ENCODE data around the gene DRC7. TPM values are rescaled to one million over a fixed set of nuclear protein-coding genes. Genes with fewer than 3 reads are reported as not detected.

Gene DRC7
- total and polyA plus RNA-seq, 9 of the 15 experiments (the other 6 are each of a cell fraction or from before 2014, with no cell fraction given), result 0.04 to 0.33 (median 0.12) TPM; not detected in 3

DNA sequence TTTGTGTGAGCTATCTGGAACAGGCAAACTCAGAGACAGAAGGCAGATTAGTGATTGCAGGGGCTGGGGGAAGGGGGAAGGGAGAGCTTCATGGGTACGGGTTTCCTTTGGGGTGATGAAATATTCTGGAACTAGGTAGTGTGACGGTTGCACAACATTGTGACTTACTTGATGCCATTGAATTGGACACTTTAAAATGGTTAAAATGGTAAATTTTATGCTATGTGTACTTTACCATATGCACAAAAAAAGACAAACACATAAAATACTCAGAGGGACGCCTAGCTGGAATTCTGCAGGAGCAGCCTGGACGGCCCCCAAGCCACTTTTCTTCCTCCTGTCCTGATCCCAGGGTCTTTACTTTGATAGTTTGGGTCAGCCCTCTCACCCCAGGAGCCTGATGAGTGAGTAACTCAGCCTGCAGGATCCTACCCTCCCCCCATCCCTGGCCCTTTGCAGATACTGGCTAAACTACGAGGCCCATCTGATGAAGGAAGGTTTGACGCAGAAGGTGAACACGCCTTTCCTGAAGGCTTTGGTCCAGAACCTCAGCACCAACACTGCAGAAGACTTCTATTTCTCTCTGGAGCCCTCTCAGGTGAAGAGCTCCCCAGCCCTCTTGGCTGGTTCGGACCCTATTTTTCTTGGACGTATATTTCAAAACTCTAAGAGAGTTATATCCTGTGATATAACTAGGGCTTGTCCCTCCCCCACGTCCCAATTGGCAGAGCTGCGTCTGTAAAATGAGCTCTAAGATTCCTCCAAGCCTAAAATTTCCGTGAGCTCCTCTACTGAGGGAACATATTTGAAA, 18.7 kb upstream of the DRC7 start (continued):
- TF ChIP-seq GABPA (tag; conservative IDR thresholded peaks at IDR 0.05; ENCODE audit: low read depth) (no peak), FOXP1 (CRISPR knock-in tag; IDR thresholded peaks at IDR 0.05) (no peak), FOXA1 (IDR thresholded peaks at IDR 0.05; ENCODE audit: borderline replicate concordance) (no peak), ZNF436 (CRISPR knock-in tag; IDR thresholded peaks at IDR 0.05) (no peak), ZNF212 (CRISPR knock-in tag; IDR thresholded peaks at IDR 0.05) (no peak), KAT2B (IDR thresholded peaks at IDR 0.05; ENCODE audit: low read depth, low read length) (no peak), JUND (IDR thresholded peaks at IDR 0.05; ENCODE audit: borderline replicate concordance, low read depth, low read length) (peak; percentile 61), JUND (tag; IDR thresholded peaks at IDR 0.05; ENCODE audit: borderline replicate concordance, low read depth, low read length) (no peak; the same call in 2 of the 3 replicates), HDAC1 (IDR thresholded peaks at IDR 0.05) (no peak)
- TF ChIP-seq, protein P1, sequence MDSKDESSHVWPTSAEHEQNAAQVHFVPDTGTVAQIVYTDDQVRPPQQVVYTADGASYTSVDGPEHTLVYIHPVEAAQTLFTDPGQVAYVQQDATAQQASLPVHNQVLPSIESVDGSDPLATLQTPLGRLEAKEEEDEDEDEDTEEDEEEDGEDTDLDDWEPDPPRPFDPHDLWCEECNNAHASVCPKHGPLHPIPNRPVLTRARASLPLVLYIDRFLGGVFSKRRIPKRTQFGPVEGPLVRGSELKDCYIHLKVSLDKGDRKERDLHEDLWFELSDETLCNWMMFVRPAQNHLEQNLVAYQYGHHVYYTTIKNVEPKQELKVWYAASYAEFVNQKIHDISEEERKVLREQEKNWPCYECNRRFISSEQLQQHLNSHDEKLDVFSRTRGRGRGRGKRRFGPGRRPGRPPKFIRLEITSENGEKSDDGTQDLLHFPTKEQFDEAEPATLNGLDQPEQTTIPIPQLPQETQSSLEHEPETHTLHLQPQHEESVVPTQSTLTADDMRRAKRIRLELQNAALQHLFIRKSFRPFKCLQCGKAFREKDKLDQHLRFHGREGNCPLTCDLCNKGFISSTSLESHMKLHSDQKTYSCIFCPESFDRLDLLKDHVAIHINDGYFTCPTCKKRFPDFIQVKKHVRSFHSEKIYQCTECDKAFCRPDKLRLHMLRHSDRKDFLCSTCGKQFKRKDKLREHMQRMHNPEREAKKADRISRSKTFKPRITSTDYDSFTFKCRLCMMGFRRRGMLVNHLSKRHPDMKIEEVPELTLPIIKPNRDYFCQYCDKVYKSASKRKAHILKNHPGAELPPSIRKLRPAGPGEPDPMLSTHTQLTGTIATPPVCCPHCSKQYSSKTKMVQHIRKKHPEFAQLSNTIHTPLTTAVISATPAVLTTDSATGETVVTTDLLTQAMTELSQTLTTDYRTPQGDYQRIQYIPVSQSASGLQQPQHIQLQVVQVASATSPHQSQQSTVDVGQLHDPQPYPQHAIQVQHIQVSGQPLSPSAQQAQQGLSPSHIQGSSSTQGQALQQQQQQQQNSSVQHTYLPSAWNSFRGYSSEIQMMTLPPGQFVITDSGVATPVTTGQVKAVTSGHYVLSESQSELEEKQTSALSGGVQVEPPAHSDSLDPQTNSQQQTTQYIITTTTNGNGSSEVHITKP (IDR thresholded peaks at IDR 0.05; ENCODE audit: partially characterized antibody), result no peak
- TF ChIP-seq, protein P2, sequence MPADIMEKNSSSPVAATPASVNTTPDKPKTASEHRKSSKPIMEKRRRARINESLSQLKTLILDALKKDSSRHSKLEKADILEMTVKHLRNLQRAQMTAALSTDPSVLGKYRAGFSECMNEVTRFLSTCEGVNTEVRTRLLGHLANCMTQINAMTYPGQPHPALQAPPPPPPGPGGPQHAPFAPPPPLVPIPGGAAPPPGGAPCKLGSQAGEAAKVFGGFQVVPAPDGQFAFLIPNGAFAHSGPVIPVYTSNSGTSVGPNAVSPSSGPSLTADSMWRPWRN (IDR thresholded peaks at IDR 0.05; ENCODE audit: low read depth), result no peak
- TF ChIP-seq, protein P3, sequence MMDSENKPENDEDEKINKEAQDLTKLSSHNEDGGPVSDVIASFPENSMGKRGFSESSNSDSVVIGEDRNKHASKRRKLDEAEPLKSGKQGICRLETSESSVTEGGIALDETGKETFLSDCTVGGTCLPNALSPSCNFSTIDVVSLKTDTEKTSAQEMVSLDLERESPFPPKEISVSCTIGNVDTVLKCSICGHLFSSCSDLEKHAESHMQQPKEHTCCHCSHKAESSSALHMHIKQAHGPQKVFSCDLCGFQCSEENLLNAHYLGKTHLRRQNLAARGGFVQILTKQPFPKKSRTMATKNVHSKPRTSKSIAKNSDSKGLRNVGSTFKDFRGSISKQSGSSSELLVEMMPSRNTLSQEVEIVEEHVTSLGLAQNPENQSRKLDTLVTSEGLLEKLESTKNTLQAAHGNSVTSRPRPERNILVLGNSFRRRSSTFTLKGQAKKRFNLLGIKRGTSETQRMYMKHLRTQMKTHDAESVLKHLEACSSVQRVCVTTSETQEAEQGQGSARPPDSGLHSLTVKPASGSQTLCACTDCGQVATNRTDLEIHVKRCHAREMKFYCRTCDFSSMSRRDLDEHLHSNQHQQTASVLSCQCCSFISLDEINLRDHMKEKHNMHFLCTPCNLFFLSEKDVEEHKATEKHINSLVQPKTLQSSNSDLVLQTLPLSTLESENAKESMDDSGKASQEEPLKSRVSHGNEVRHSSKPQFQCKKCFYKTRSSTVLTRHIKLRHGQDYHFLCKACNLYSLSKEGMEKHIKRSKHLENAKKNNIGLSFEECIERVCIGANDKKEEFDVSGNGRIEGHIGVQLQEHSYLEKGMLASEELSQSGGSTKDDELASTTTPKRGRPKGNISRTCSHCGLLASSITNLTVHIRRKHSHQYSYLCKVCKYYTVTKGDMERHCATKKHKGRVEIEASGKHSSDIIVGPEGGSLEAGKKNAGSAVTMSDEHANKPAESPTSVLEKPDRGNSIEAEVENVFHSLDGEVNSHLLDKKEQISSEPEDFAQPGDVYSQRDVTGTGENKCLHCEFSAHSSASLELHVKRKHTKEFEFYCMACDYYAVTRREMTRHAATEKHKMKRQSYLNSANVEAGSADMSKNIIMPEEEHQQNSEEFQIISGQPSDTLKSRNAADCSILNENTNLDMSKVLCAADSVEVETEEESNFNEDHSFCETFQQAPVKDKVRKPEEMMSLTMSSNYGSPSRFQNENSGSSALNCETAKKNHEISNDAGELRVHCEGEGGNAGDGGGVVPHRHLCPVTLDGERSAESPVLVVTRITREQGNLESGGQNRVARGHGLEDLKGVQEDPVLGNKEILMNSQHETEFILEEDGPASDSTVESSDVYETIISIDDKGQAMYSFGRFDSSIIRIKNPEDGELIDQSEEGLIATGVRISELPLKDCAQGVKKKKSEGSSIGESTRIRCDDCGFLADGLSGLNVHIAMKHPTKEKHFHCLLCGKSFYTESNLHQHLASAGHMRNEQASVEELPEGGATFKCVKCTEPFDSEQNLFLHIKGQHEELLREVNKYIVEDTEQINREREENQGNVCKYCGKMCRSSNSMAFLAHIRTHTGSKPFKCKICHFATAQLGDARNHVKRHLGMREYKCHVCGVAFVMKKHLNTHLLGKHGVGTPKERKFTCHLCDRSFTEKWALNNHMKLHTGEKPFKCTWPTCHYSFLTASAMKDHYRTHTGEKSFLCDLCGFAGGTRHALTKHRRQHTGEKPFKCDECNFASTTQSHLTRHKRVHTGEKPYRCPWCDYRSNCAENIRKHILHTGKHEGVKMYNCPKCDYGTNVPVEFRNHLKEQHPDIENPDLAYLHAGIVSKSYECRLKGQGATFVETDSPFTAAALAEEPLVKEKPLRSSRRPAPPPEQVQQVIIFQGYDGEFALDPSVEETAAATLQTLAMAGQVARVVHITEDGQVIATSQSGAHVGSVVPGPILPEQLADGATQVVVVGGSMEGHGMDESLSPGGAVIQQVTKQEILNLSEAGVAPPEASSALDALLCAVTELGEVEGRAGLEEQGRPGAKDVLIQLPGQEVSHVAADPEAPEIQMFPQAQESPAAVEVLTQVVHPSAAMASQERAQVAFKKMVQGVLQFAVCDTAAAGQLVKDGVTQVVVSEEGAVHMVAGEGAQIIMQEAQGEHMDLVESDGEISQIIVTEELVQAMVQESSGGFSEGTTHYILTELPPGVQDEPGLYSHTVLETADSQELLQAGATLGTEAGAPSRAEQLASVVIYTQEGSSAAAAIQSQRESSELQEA (IDR thresholded peaks at IDR 0.05; ENCODE audit: low read depth), result no peak
